HG02798 (cell line): Measurements from ENCODE around the gene PAPPA.

Experiments
- ATAC-seq: cut with Tn5 transposase; IDR thresholded peaks from one replicate; pipeline ENCODE4 v1.9.1; 2021; ENCODE audit warnings: mild to moderate bottlenecking; ENCODE audit not compliant: unreplicated experiment, poor library complexity

Gene PAPPA

GRCh38 chr9:116405321-116405720, 251.7 kb downstream of the PAPPA start:
- ATAC-seq: no peak

DNA sequence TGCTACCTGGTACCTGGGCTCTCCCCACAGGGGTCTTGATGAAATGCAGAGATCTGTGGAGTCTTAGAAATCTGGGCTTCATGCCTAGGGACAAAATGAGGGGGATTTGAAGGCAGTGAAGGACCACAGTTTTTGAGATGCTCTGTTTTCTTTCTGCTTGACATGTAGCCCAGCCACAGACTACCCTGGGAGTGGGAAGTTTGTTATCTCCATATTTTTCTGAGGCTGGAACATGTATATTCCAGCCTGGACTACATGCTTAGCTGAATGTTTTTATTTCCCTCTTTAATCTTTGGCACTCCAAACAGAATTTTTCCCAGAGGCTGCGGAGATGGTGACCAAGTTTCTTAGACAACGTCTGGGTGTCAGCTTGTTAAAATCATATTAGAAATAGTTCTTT, 252.9 kb downstream of the PAPPA start:
- ATAC-seq: no peak

GRCh38 chr9:116409129-116409528, 255.5 kb downstream of the PAPPA start:
- ATAC-seq: no peak

- no peak for ATAC-seq
These were observed 256.0 kb downstream of the PAPPA start for GRCh38 chr9:116409638-116410037.

DNA sequence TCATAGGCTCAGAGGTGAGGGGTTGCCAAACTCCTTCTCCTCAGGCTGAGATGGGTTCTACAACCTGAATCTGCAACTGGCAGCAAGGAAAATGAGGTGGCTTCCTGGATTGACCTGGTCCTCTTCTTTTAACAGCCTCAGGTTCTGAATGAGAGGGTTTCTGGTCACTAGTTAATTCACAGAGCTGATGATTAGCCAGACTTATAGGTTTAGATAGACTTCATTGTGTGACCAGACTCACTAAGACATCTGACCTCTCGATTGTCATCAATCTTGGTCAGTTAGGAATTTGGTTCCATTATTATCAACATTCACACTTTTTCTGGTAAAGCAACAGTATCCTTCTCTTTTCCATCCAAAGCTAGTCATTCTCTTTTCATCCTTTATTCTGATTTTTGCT, 257.9 kb downstream of the PAPPA start:
- no peak for ATAC-seq

GRCh38 chr9:116414374-116414773, 260.8 kb downstream of the PAPPA start:
- no peak for ATAC-seq

DNA sequence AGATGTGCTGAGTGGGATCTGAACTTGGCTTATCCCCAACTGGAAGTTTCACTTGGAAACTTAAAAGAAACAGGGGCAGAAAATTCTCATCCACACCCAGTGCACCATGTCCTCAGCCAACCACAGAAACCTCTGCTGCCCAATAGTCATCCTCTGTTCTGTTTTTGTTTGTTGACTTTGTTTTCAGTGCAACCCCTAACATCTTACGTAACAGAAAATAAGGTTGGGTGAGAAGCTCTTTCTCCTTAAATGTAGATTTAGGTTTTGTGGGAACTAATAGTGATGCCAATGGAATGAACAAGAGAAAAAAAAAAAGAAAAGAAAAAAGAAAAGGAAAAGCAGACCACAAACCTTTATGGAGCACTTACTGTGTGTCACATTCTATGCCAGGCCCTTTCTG, 262.8 kb downstream of the PAPPA start:
- ATAC-seq: no peak

DNA sequence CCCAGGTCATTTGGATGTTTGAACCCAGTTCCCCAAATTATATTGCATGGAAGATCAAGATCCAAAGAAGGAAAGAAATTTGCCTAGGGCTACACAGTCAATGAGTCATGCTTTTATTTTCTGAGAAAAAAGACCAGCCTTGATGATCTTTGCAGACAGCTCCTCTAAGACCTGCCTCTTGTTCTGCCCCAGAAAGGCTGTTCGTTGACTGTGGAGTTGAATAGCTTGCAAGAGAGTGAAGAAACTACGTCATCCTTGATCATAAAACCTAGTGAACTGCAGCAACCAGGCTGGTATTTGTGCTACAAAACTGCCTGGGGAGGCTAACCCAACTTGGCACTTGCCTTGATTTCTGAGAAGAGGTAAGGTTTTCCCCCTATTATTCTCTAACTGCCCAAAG, 263.9 kb downstream of the PAPPA start:
- no peak for ATAC-seq

GRCh38 chr9:116419181-116419580, 265.6 kb downstream of the PAPPA start:
- ATAC-seq: no peak

DNA sequence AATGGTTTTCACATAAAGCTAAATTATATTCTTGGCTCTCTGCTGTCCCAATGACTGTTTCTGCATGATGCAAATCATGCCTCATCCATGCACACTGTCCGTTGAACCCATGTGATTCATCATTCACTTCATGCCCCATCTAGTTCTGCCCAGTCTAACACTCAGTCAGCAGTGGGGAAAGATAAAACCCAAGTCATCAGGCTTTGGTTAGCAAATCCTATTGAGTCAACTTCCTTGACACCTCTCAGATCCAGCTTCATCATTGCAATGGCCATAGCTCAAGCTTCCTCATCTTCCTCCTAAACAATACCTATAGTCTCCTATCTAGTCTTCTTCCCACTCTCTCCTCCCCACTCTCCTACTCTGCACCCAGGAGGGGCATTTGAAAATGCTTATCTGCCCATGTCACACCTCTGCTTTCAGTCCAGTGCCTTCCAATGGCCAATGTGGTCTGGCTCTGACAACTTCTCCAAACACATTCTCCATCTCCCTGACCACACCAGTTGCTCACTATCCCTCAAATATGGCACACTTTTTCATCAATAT, 267.5 kb downstream of the PAPPA start:
- no peak for ATAC-seq

GRCh38 chr9:116422119-116422979, 268.8 kb downstream of the PAPPA start:
- no peak for ATAC-seq

DNA sequence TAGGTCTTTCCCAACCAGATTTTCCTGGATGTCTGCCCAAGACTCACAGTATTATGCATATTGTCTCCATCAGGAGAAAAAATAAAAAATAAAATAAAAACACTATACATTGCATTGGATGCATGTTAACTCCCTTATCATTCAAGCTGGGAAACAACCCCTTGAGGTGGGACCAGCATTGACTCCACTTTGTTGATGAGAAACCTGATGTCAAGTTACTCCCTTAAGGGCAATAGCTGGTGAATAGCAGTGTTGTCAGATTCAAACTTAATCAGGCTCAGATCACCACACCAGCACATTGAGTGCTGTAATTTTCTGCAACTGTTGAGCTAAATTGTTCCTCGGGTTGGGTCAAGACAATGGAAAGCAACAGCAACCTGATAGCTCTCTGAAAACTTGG, 269.6 kb downstream of the PAPPA start:
- ATAC-seq: no peak

- no peak for ATAC-seq
These were observed 271.7 kb downstream of the PAPPA start for GRCh38 chr9:116425244-116425643.

GRCh38 chr9:116430849-116431248, 277.3 kb downstream of the PAPPA start:
- no peak for ATAC-seq

- no peak for ATAC-seq
These were observed 278.5 kb downstream of the PAPPA start for GRCh38 chr9:116432051-116432450.

- ATAC-seq: no peak
These were observed 280.7 kb downstream of the PAPPA start for GRCh38 chr9:116434314-116434713.

GRCh38 chr9:116435706-116436105, 282.1 kb downstream of the PAPPA start:
- ATAC-seq: no peak

GRCh38 chr9:116436121-116436520, 282.5 kb downstream of the PAPPA start:
- ATAC-seq: no peak

- no peak for ATAC-seq
These were observed 284.1 kb downstream of the PAPPA start for GRCh38 chr9:116437411-116438370.

DNA sequence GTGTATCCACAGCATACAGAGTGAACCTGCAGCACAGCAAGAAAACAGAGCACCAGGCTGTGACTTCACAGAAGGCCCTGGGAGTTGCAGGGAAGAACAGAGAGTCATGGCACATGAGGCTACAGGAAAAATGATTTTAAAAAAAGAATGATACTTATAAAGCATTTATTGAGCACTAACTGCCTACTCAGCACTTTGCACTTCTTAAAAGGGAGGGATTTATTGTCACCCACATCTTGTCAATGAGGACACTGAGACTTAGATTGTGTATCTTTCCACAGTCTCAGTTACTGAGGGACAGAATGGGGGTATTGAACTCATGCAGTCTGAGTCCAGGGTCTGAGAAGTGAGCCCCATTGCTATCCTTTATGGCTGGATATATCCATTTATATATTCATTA, 288.9 kb downstream of the PAPPA start:
- ATAC-seq: no peak

DNA sequence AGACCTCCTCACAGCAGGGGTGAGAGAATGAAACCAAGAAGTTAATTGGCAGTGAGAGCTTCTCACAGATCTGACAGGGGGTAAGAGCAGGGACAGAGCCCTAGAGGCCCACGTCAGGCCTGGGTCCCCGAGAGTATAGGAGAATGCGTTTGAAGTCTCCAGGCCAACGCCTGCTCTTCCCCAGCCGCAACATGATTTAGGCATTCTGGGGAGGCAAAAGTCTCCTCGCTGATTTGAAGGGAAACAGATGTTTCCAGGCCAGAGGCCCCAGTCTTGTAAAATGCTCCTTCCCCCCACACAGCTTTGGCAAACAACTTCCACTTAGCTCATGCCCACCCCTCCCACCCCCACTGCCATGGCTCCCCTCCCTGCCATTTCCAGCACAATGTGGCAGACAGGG, 294.3 kb downstream of the PAPPA start:
- no peak for ATAC-seq
